CD4-positive, alpha-beta T cell (primary cell): Measurements from ENCODE around the gene LSM3. TPM values are rescaled to one million over a fixed set of nuclear protein-coding genes. Genes with fewer than 3 reads are reported as not detected.
A peak's percentile ranks its signal among the peaks of the same experiment; 100 is the strongest.

Experiments used
- ATAC-seq: fragments of 200-7000 bp; cut with Tn5 transposase; one replicate; pipeline ENCODE4 v1.10.0; 2022; ENCODE audit warnings: mild to moderate bottlenecking; ENCODE audit not compliant: poor library complexity
- CTCF ChIA-PET: fragments of 350-600 bp; sonication (Branson Sonifier 250); formaldehyde crosslinking; loops from one replicate; lab custom pipeline; 2021; ENCODE audit warnings: antibody characterized with exemption, inconsistent platforms; lab: Charles Lee
- POLR2A ChIA-PET: fragments of 350-600 bp; sonication (Branson Sonifier 250); formaldehyde crosslinking; loops from one replicate; lab custom pipeline; 2021; ENCODE audit warnings: antibody characterized with exemption, inconsistent platforms; lab: Charles Lee
- DNase-seq, 14 experiments: peaks; one replicate each; pipeline ENCODE4 v3.0.0-alpha.2; 2013 to 2020; ENCODE audit warnings: mixed read lengths in 2 of 14
- H3K27ac ChIP-seq, 2 donors: one replicate each; pipeline versions ENCODE4 v1.5.1 to v1.7.0; 2013; ENCODE audit warnings: low read length in 2 of 2, low read depth in 1 of 2, mild to moderate bottlenecking in 1 of 2
- H3K27me3 ChIP-seq, 2 experiments: 1 replicate in 1 of 2; 2 replicates in 1 of 2; pipeline versions ENCODE4 v1.6.1 to v1.7.0; 2013; ENCODE audit warnings: low read length in 2 of 2, control low read depth in 1 of 2, mild to moderate bottlenecking in 1 of 2, moderate library complexity in 1 of 2; ENCODE audit not compliant: insufficient read depth in 2 of 2, control insufficient read depth in 1 of 2
- H3K36me3 ChIP-seq: one replicate; pipeline ENCODE4 v1.6.1; 2013; ENCODE audit warnings: low read length, control low read depth; ENCODE audit not compliant: insufficient read depth
- H3K4me1 ChIP-seq: one replicate; pipeline ENCODE4 v1.6.1; 2013; ENCODE audit warnings: low read length, control low read depth; ENCODE audit not compliant: insufficient read depth
- H3K4me3 ChIP-seq: one replicate; pipeline ENCODE4 v1.5.1; 2013; ENCODE audit warnings: mild to moderate bottlenecking, low read length, moderate library complexity
- H3K9me3 ChIP-seq, 2 experiments: 1 replicate in 1 of 2; 2 replicates in 1 of 2; pipeline versions ENCODE4 v1.6.1 to v1.7.0; 2013; ENCODE audit warnings: low read length in 2 of 2, mild to moderate bottlenecking in 2 of 2, control low read depth in 1 of 2, moderate library complexity in 1 of 2; ENCODE audit not compliant: control insufficient read depth in 1 of 2, insufficient read depth in 1 of 2
- H3K27ac Mint-ChIP-seq: one replicate; pipeline ENCODE4 v1.8.0; 2020; ENCODE audit warnings: mixed read lengths
- H3K27me3 Mint-ChIP-seq: one replicate; pipeline ENCODE4 v1.8.0; 2021; ENCODE audit warnings: mixed read lengths
- H3K36me3 Mint-ChIP-seq: one replicate; pipeline ENCODE4 v1.8.0; 2021; ENCODE audit warnings: low read depth, mixed read lengths
- H3K4me1 Mint-ChIP-seq: one replicate; pipeline ENCODE4 v1.8.0; 2021; ENCODE audit warnings: low read depth, mixed read lengths
- H3K4me3 Mint-ChIP-seq: one replicate; pipeline ENCODE4 v1.8.0; 2020; ENCODE audit warnings: mild to moderate bottlenecking, mixed read lengths
- H3K9me3 Mint-ChIP-seq: one replicate; pipeline ENCODE4 v1.8.0; 2020; ENCODE audit warnings: mixed read lengths
- intact Hi-C, 2 experiments: fragments of 100-400 bp; cut with DNase I in 1 of 2; cut with micrococcal nuclease in 1 of 2; formaldehyde crosslinking; loops; one replicate each; pipeline versions ENCODE4 v1.15.1 to v1.9.0; 2023 to 2025; cut with DNase I, micrococcal nuclease
- total RNA-seq, 174 experiments: library from RNA in 2 of 174; stranded (reverse) in 2 of 174; gene quantifications; one replicate each; pipeline ENCODE4 v1.2.3 and lab custom pipeline; 2021 to 2026
- TF ChIP-seq, protein P1 (sequence below): fragments of 200-600 bp; IDR thresholded peaks from one replicate; pipeline ENCODE4 v1.8.0; 2022; ENCODE audit warnings: antibody characterized with exemption, mild to moderate bottlenecking

LSM3 gene
- total RNA-seq, 2 experiments from 2014 or later = 6.5 to 6.9 TPM

DNA sequence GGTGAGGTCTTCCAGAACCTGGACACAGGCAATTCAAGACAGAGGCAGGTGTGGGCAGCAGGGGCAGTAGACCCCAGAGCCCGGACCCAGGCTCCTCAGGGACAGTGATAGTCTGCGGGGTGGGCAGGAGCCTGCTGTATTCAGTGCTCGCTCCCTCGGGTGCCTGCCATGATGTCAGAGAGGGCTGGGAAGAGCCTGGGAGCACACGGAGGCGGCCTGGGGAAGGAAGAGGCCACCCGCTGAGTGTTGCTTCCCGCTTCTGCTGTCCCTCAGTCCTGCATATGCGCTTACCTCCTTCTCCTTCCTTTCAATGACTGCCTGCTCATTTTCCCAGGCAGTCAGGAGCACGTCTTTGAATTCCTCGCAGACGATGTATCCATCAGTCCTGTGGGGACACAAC lies 31.0 kb upstream of the LSM3 start:
- no peak for ATAC-seq
- peaks cover 78% of the 10 kb centered on the region for H3K36me3 Mint-ChIP-seq

DNA sequence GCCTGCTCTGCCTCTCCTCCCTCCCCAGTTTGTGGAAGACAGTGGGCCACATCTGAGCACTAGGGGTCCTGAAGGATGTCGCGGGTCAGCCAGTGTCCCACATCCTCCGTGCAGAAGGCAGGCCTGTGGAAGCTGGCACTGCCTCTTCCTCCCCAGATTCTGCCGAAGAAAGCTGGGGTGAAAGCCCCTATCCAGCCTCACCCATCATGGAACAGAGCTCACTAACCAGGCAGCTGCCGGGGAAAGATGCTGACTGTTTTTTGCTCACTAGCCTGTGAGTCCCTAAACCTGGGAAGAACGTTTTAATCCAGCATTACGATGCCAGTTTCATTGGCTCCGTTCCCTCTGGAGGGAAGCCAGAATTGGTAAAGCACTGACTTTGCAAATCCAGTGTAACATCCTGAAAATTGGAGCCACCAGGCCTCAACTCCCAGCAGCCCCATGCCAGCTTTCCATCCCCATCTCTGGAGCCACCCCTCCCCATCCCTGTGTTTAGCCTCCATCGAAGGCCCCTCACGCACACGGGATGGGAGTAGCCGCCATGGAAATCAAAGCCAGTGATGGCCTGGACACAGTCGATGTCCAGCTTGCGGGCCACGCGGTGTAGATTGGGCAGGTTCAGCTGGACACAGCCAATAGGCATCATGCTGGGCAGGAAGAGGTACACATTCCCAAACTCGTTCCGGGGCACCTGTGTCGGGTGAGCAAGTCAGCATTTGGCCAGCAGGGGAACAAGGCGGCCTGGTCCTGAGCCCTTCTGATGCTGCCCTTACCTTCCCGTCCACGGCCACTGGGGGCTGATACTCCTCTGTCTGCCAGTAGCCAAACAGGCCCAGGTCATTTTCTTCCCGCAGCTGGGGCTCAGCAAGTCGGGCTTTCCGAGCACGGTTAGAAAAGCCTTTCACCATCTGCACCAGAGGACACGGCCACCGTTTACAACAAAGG lies 30.3 kb upstream of the LSM3 start:
- intact Hi-C loops = loop anchor here in 1 of 2 experiments (5.0 to 10.0 kb wide), 2 partner anchors 279 to 946 kb away; partner anchors contain the start of gene RBSN
- H3K27me3 Mint-ChIP-seq = no peaks in the 10 kb centered on the region
- Histone ChIP-seq H3K27me3 (no peaks in the 10 kb centered on the region), H3K4me1 (peaks cover 36% of the 10 kb centered on the region), H3K9me3 (no peaks in the 10 kb centered on the region), H3K27ac (no peak overlapping the region), H3K36me3 (peaks cover 72% of the 10 kb centered on the region), H3K4me3 (no peak overlapping the region)
- TF ChIP-seq, protein P1, sequence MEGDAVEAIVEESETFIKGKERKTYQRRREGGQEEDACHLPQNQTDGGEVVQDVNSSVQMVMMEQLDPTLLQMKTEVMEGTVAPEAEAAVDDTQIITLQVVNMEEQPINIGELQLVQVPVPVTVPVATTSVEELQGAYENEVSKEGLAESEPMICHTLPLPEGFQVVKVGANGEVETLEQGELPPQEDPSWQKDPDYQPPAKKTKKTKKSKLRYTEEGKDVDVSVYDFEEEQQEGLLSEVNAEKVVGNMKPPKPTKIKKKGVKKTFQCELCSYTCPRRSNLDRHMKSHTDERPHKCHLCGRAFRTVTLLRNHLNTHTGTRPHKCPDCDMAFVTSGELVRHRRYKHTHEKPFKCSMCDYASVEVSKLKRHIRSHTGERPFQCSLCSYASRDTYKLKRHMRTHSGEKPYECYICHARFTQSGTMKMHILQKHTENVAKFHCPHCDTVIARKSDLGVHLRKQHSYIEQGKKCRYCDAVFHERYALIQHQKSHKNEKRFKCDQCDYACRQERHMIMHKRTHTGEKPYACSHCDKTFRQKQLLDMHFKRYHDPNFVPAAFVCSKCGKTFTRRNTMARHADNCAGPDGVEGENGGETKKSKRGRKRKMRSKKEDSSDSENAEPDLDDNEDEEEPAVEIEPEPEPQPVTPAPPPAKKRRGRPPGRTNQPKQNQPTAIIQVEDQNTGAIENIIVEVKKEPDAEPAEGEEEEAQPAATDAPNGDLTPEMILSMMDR = no peak
- H3K27ac Mint-ChIP-seq = peak overlapping the region; percentile 96
- no peak overlapping the region for H3K4me3 Mint-ChIP-seq
- POLR2A ChIA-PET = no interaction called here
- H3K4me1 Mint-ChIP-seq = peaks cover 27% of the 10 kb centered on the region
- no peak for ATAC-seq
- peak in 1 of 14 experiments; percentile 28 for DNase-seq
- H3K36me3 Mint-ChIP-seq = peaks cover 80% of the 10 kb centered on the region
- CTCF ChIA-PET = no interaction called here
- H3K9me3 Mint-ChIP-seq = no peaks in the 10 kb centered on the region

More for the DNA sequence above, 31.0 kb upstream of the LSM3 start:
- H3K36me3 ChIP-seq = peaks cover 65% of the 10 kb centered on the region
- H3K27ac Mint-ChIP-seq = peak overlapping the region; percentile 96
- H3K27me3 Mint-ChIP-seq = no peaks in the 10 kb centered on the region
- ChIA-PET CTCF (interaction anchor here (5.9 kb wide), 1 partner anchor 23 kb away, joined by 44 read pairs; the partner anchor contains the start of genes CHCHD4 and TMEM43), POLR2A (interaction anchor here (8.7 kb wide), 1 partner anchor 31 kb away, joined by 106 read pairs; the partner anchor contains the start of genes LSM3 and XPC)
- peaks cover 34% of the 10 kb centered on the region for H3K4me1 Mint-ChIP-seq
- no peak for DNase-seq
- no peaks in the 10 kb centered on the region for H3K9me3 ChIP-seq
- H3K27ac ChIP-seq = no peak overlapping the region
- TF ChIP-seq, protein P1 = no peak
- no peaks in the 10 kb centered on the region for H3K27me3 ChIP-seq
- intact Hi-C loops = loop anchor here in 1 of 2 experiments (5.0 to 10.0 kb wide), 2 partner anchors 280 to 947 kb away; partner anchors contain the start of gene RBSN
- H3K4me3 ChIP-seq = no peak overlapping the region
- no peak overlapping the region for H3K4me3 Mint-ChIP-seq
- no peaks in the 10 kb centered on the region for H3K9me3 Mint-ChIP-seq
- H3K4me1 ChIP-seq = peaks cover 40% of the 10 kb centered on the region

DNA sequence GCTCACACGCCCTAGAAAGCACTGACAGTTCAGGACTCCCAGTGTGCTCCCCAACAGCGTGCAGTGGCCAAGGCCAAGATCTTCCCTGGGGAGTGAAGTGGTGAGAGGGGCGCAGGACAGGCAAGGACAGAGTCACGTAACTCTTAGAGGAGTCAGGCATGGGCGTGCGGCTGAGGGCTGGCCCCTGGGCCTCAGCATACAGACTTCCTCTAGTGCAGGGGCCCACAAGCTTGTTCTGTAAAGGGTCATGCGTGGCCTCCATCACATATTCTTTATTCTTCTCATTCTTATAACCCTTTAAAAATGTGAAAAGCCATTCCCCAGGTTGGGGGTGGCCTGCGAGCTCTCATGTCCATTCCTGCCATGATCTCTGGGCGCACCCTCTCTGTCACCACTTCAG lies 28.5 kb upstream of the LSM3 start:
- intact Hi-C loops = no loop called here
- Histone ChIP-seq H3K4me3 (no peak overlapping the region), H3K27ac (no peak overlapping the region), H3K36me3 (peaks cover 89% of the 10 kb centered on the region), H3K9me3 (no peaks in the 10 kb centered on the region), H3K27me3 (no peaks in the 10 kb centered on the region), H3K4me1 (peaks cover 20% of the 10 kb centered on the region)
- Mint-ChIP-seq H3K27me3 (no peaks in the 10 kb centered on the region), H3K4me3 (no peak overlapping the region), H3K4me1 (peaks cover 12% of the 10 kb centered on the region), H3K27ac (peak overlapping the region; percentile 68), H3K36me3 (peaks cover 85% of the 10 kb centered on the region), H3K9me3 (no peaks in the 10 kb centered on the region)
- DNase-seq (no peak), ATAC-seq (no peak)
- ChIA-PET CTCF (no interaction called here), POLR2A (interaction anchor here (1.7 kb wide), 1 partner anchor 29 kb away, joined by 6 read pairs; the partner anchor contains the start of genes LSM3 and XPC)
- TF ChIP-seq, protein P1 = no peak
